Neural progenitor cell (in vitro differentiated cells): Measurements from ENCODE around the gene ASXL3. TPM values are rescaled to one million over a fixed set of nuclear protein-coding genes. Genes with fewer than 3 reads are reported as not detected.

Experiments
- DNase-seq: peaks from one replicate; pipeline ENCODE4 v3.0.0-alpha.2; 2016; ENCODE audit warnings: low spot score
- H2AFZ ChIP-seq: fragments of 200-600 bp; sonication (generic); replicated peaks from 2 replicates; pipeline ENCODE4 v1.6.1; 2016; ENCODE audit warnings: antibody characterized with exemption
- H3F3A ChIP-seq: fragments of 200-600 bp; sonication (generic); 2 replicates; pipeline ENCODE4 v1.6.1; 2016; ENCODE audit warnings: antibody characterized with exemption, low read depth
- H3K27ac ChIP-seq: fragments of 200-600 bp; sonication (generic); 2 replicates; pipeline ENCODE4 v1.5.1; 2016; ENCODE audit warnings: mild to moderate bottlenecking
- H3K27me3 ChIP-seq: fragments of 200-600 bp; sonication (generic); 2 replicates; pipeline ENCODE4 v1.6.1; 2016; ENCODE audit warnings: mild to moderate bottlenecking, moderate library complexity
- H3K36me3 ChIP-seq: fragments of 200-600 bp; sonication (generic); 2 replicates; pipeline ENCODE4 v1.5.1; 2016
- H3K4me1 ChIP-seq: fragments of 200-600 bp; sonication (generic); 2 replicates; pipeline ENCODE4 v1.6.1; 2016; ENCODE audit warnings: mixed run types
- H3K4me2 ChIP-seq: fragments of 200-600 bp; sonication (generic); 2 replicates; pipeline ENCODE4 v1.6.1; 2016
- H3K4me3 ChIP-seq: fragments of 200-600 bp; sonication (generic); 2 replicates; pipeline ENCODE4 v1.5.1; 2016
- H3K79me2 ChIP-seq: fragments of 200-600 bp; sonication (generic); 2 replicates; pipeline ENCODE4 v1.6.1; 2016; ENCODE audit warnings: low read depth
- H3K9ac ChIP-seq: fragments of 200-600 bp; sonication (generic); 2 replicates; pipeline ENCODE4 v1.6.1; 2016
- H3K9me3 ChIP-seq: fragments of 200-600 bp; sonication (generic); 2 replicates; pipeline ENCODE4 v1.5.1; 2016; ENCODE audit warnings: low read depth
- H4K20me1 ChIP-seq: fragments of 200-600 bp; sonication (generic); 2 replicates; pipeline ENCODE4 v1.6.1; 2016; ENCODE audit warnings: low read depth
- H3K27ac Mint-ChIP-seq: 3 replicates; pipeline ENCODE4 v1.8.0; 2021; ENCODE audit warnings: mixed read lengths
- H3K27me3 Mint-ChIP-seq: 2 replicates; pipeline ENCODE4 v1.8.0; 2022; ENCODE audit warnings: low read depth, mild to moderate bottlenecking, inconsistent platforms, moderate library complexity, mixed read lengths; ENCODE audit not compliant: insufficient read depth
- H3K36me3 Mint-ChIP-seq: 3 replicates; pipeline ENCODE4 v1.8.0; 2021; ENCODE audit warnings: mixed read lengths
- H3K4me1 Mint-ChIP-seq: 3 replicates; pipeline ENCODE4 v1.8.0; 2021; ENCODE audit warnings: mixed read lengths
- H3K4me3 Mint-ChIP-seq: 3 replicates; pipeline ENCODE4 v1.8.0; 2021; ENCODE audit warnings: mild to moderate bottlenecking, moderate library complexity, mixed read lengths
- H3K9me3 Mint-ChIP-seq: 3 replicates; pipeline ENCODE4 v1.8.0; 2020; ENCODE audit warnings: mixed read lengths
- CTCF ChIP-seq: fragments of 200-600 bp; sonication (generic); IDR thresholded peaks from 2 replicates; pipeline ENCODE4 v1.5.1; 2017; ENCODE audit warnings: antibody characterized with exemption, mild to moderate bottlenecking
- EZH2 ChIP-seq: fragments of 200-600 bp; sonication (generic); IDR thresholded peaks from 2 replicates; pipeline ENCODE4 v1.6.1; 2017; ENCODE audit warnings: antibody characterized with exemption, mild to moderate bottlenecking, moderate library complexity
- EZH2phosphoT487 ChIP-seq: fragments of 200-600 bp; sonication (generic); IDR thresholded peaks from 2 replicates; pipeline ENCODE4 v1.6.1; 2017; ENCODE audit warnings: antibody characterized with exemption
- total RNA-seq: library from RNA; depleted of rRNA; stranded (reverse); fragments of >200 nt; gene quantifications from 2 replicates; pipeline ENCODE4 v1.2.3, GENCODE V29; 2015; ENCODE audit warnings: low replicate concordance

Gene ASXL3
- total RNA-seq, 1 donor from 2014 or later, result 5.1 TPM

DNA sequence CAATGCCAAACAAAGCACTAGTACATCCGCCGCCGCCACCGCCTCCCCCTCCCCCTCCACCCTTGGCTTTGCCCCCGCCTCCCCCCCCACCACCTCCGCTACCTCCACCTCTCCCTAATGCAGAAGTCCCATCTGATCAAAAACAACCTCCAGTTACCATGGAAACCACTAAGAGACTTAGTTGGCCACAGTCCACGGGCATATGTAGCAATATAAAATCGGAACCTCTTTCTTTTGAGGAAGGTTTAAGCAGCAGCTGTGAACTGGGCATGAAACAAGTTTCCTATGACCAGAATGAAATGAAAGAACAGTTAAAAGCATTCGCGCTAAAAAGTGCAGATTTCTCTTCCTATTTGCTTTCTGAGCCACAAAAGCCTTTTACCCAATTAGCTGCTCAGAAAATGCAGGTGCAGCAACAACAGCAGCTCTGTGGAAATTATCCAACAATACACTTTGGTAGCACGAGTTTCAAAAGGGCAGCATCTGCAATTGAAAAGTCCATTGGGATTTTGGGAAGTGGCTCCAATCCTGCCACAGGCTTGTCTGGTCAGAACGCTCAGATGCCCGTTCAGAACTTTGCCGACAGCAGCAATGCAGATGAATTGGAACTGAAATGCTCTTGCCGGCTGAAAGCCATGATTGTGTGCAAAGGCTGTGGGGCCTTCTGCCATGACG, 168.0 kb downstream of the ASXL3 start:
- H3K4me2 ChIP-seq, result no peak overlapping the region
- H3K27ac ChIP-seq, result no peak overlapping the region
- no peaks in the 10 kb centered on the region for H3F3A ChIP-seq
- Mint-ChIP-seq H3K36me3 (peaks cover 26% of the 10 kb centered on the region), H3K9me3 (no peaks in the 10 kb centered on the region), H3K27me3 (peaks cover 2% of the 10 kb centered on the region), H3K27ac (no peak overlapping the region), H3K4me1 (peaks cover 21% of the 10 kb centered on the region), H3K4me3 (no peak overlapping the region)
- H3K4me1 ChIP-seq, result peaks cover 17% of the 10 kb centered on the region
- no peaks in the 10 kb centered on the region for H3K9me3 ChIP-seq
- no peaks in the 10 kb centered on the region for H3K79me2 ChIP-seq
- no peaks in the 10 kb centered on the region for H4K20me1 ChIP-seq
- no peaks in the 10 kb centered on the region for H3K36me3 ChIP-seq
- DNase-seq, result peak; percentile 11
- no peak overlapping the region for H2AFZ ChIP-seq
- no peak overlapping the region for H3K9ac ChIP-seq
- no peak overlapping the region for H3K4me3 ChIP-seq
- H3K27me3 ChIP-seq, result no peaks in the 10 kb centered on the region
- TF ChIP-seq EZH2phosphoT487 (no peak), CTCF (no peak), EZH2 (no peak)

- H3K9me3 Mint-ChIP-seq, result no peaks in the 10 kb centered on the region
- Histone ChIP-seq H3K27me3 (no peaks in the 10 kb centered on the region), H3K4me1 (peaks cover 5% of the 10 kb centered on the region), H3K27ac (no peak overlapping the region), H3K9me3 (no peaks in the 10 kb centered on the region), H4K20me1 (no peaks in the 10 kb centered on the region), H3K36me3 (no peaks in the 10 kb centered on the region), H2AFZ (no peak overlapping the region), H3K9ac (no peak overlapping the region), H3K4me2 (no peak overlapping the region), H3K4me3 (no peak overlapping the region), H3F3A (no peaks in the 10 kb centered on the region), H3K79me2 (no peaks in the 10 kb centered on the region)
- H3K4me3 Mint-ChIP-seq, result no peak overlapping the region
- no peak for DNase-seq
- peaks cover 18% of the 10 kb centered on the region for H3K4me1 Mint-ChIP-seq
- peaks cover 4% of the 10 kb centered on the region for H3K36me3 Mint-ChIP-seq
- H3K27me3 Mint-ChIP-seq, result peaks cover 2% of the 10 kb centered on the region
- no peak for TF ChIP-seq EZH2
- no peak for TF ChIP-seq EZH2phosphoT487
- TF ChIP-seq CTCF, result no peak
- no peak overlapping the region for H3K27ac Mint-ChIP-seq
Measured at GRCh38 chr18:33749834-33750233, 171.8 kb downstream of the ASXL3 start.

GRCh38 chr18:33750366-33750765, 172.3 kb downstream of the ASXL3 start:
- Histone ChIP-seq H3K4me2 (no peak overlapping the region), H3K36me3 (no peaks in the 10 kb centered on the region), H2AFZ (no peak overlapping the region), H3K79me2 (no peaks in the 10 kb centered on the region), H3K9me3 (no peaks in the 10 kb centered on the region), H3K4me3 (no peak overlapping the region), H3K9ac (no peak overlapping the region), H3K27me3 (no peaks in the 10 kb centered on the region), H3F3A (no peaks in the 10 kb centered on the region), H3K27ac (no peak overlapping the region), H4K20me1 (no peaks in the 10 kb centered on the region), H3K4me1 (peaks cover 5% of the 10 kb centered on the region)
- Mint-ChIP-seq H3K27ac (no peak overlapping the region), H3K4me1 (peaks cover 18% of the 10 kb centered on the region), H3K4me3 (no peak overlapping the region), H3K36me3 (no peaks in the 10 kb centered on the region), H3K27me3 (no peaks in the 10 kb centered on the region), H3K9me3 (no peaks in the 10 kb centered on the region)
- no peak for DNase-seq
- TF ChIP-seq CTCF (no peak), EZH2phosphoT487 (no peak), EZH2 (no peak)
